ENCODE measurements around the gene KSR2. TPM values are rescaled to one million over a fixed set of nuclear protein-coding genes. Genes with fewer than 3 reads are reported as not detected.
"Not testable (repeated sequence)": the region's sequence is repeated elsewhere in the genome, so short reads cannot be mapped to it uniquely, and the experiment has no call there.

KSR2 gene
- total RNA-seq, 2 donors from 2014 or later, result 0.07 to 0.08 TPM

DNA sequence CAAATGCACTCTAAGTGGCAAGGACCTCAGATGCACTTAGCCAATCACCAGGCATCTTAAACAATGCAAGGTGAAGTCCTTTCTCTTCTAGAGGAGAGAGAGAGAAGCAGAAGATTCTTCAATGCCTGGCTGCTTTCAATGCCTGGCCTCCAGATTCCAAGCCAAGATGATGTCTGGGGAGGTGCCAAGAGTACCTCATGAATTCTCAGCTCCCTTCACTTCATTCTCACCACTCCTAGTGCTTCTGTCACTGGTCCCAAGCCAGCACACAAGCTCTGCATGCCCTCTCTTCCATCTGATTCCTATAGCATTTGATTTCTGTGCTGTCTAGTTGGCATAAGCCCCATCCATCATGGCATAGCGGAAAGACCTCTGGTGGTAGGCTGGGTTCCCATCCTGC, 225.0 kb downstream of the KSR2 start:
- Histone ChIP-seq H3K36me3 (no peaks in the 10 kb centered on the region), H3K27ac (no peak overlapping the region), H3K4me1 (no peaks in the 10 kb centered on the region), H3K27me3 (no peaks in the 10 kb centered on the region), H3K4me3 (no peak overlapping the region), H3K9me3 (peaks cover 0 to 5% of the 10 kb centered on the region in 2 donors)
- TF ChIP-seq CTCF (IDR thresholded peaks at IDR 0.05), result no peak
- no peak for DNase-seq (ENCODE audit: low spot score)

DNA sequence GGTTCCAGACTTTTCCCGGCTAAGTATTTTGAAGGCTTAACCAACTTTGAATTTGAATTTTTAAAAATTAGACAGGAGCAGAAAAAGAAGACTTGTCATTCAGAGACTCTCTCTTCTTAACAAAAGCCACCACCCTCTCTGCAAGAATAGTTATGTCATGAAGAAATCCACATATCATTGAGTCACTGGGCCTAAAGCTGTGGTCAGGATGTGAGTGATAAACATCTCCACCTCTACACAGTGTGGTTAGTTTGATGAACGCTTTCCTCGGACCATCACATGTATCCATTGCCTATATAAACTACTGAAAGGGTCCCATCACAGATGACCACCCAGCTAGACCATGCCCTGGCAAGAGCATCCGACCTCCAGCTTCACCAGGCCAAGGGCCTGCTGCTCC, 226.1 kb downstream of the KSR2 start:
- peaks cover 0 to 5% of the 10 kb centered on the region in 2 donors for H3K9me3 ChIP-seq
- H3K4me3 ChIP-seq, result no peak overlapping the region
- TF ChIP-seq CTCF (IDR thresholded peaks at IDR 0.05), result no peak
- H3K36me3 ChIP-seq, result no peaks in the 10 kb centered on the region
- H3K4me1 ChIP-seq, result no peaks in the 10 kb centered on the region
- no peak overlapping the region for H3K27ac ChIP-seq
- DNase-seq (ENCODE audit: low spot score), result no peak
- H3K27me3 ChIP-seq, result no peaks in the 10 kb centered on the region

DNA sequence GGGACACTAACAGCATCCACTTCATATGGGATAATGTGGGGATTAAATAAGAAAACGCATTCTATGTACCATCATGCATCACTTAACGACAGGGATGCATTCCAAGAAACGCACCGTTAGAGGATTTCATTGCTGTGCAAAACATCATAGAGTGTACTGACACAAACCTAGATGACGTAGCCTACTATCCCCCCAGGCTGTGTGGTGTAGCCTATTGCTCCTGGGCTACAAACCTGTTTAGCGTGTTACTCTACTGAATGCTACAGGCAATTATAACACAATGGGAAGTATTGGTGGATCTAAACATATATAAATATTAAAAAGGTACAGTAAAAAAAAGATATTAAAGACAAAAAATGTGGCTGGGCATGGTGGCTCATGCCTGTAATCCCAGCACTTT, 230.6 kb downstream of the KSR2 start:
- H3K9me3 ChIP-seq, result no peaks in the 10 kb centered on the region
- H3K27ac ChIP-seq, result no peak overlapping the region
- H3K27me3 ChIP-seq, result no peaks in the 10 kb centered on the region
- no peaks in the 10 kb centered on the region for H3K36me3 ChIP-seq
- no peaks in the 10 kb centered on the region for H3K4me1 ChIP-seq
- TF ChIP-seq CTCF (IDR thresholded peaks at IDR 0.05), result no peak
- no peak overlapping the region for H3K4me3 ChIP-seq
- DNase-seq (ENCODE audit: low spot score), result no peak

GRCh38 chr12:117733549-117733805, 235.3 kb downstream of the KSR2 start:
- TF ChIP-seq CTCF (IDR thresholded peaks at IDR 0.05), result no peak
- no peak overlapping the region for H3K27ac ChIP-seq
- no peak for DNase-seq (ENCODE audit: low spot score)
- H3K4me1 ChIP-seq, result no peaks in the 10 kb centered on the region
- no peaks in the 10 kb centered on the region for H3K27me3 ChIP-seq
- no peaks in the 10 kb centered on the region for H3K36me3 ChIP-seq
- H3K9me3 ChIP-seq, result no peaks in the 10 kb centered on the region
- no peak overlapping the region for H3K4me3 ChIP-seq

DNA sequence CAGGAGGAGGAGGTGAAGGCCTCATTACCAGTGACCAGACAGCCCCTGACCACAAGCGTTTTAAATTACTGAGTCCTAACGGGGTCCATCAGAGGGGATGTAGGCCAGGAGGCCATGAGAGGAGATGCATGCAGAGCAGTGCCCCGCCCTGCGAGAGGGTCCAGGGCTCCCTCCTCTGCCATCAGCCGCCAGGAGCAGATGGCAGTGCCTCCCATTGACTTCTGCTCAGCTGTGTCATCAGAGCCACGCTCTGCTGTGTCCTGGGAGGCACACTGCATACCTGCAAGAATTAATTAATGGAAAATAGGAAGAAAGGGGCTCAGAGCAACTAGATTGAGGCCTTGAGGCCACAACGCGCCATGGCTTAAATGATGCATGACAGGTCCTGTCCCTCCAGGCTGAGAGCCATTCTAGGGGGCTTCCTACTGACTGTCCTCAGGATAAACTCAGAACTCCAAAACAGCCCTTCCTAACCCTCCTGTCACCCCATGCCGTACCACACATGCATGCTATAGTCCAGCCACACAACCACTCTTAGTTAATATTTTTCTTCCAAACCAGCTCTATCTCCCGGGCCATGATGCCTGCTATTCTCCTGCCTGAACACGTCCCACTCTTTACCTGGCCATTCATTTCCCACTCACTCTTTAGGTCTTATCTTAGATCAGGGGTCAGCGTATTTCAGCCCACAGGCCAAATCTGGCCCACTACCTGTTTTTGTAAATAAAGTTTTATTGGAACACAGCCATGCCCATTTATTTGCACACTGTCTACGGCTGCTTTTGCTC, 235.8 kb downstream of the KSR2 start:
- H3K4me3 ChIP-seq, result no peak overlapping the region
- no peak for DNase-seq (ENCODE audit: low spot score)
- no peak overlapping the region for H3K27ac ChIP-seq
- H3K4me1 ChIP-seq, result no peaks in the 10 kb centered on the region
- no peaks in the 10 kb centered on the region for H3K36me3 ChIP-seq
- no peak for TF ChIP-seq CTCF (IDR thresholded peaks at IDR 0.05)
- H3K27me3 ChIP-seq, result no peaks in the 10 kb centered on the region
- no peaks in the 10 kb centered on the region for H3K9me3 ChIP-seq

GRCh38 chr12:117731131-117731530, 237.7 kb downstream of the KSR2 start:
- H3K27ac ChIP-seq; H3K4me3 ChIP-seq; H3K27me3 ChIP-seq; H3K9me3 ChIP-seq; H3K36me3 ChIP-seq; H3K4me1 ChIP-seq; DNase-seq (ENCODE audit: low spot score): not testable (repeated sequence)

All from right atrium auricular region (tissue), 2 donors.